H9 (cell line): ENCODE data around the gene EN1. TPM values are rescaled to one million over a fixed set of nuclear protein-coding genes. Genes with fewer than 3 reads are reported as not detected.

Experiments used
- DNase-seq: peaks from one replicate; pipeline ENCODE4 v3.0.0-alpha.2; 2017
- H2AFZ ChIP-seq: one replicate; pipeline ENCODE4 v1.6.1; 2013; ENCODE audit warnings: mild to moderate bottlenecking, low read length, control low read depth, moderate library complexity
- H2AK5ac ChIP-seq: 2 replicates; pipeline ENCODE4 v1.6.1; 2013; ENCODE audit warnings: low read length, control low read depth, mixed read lengths; ENCODE audit not compliant: insufficient read length
- H2BK120ac ChIP-seq: one replicate; pipeline ENCODE4 v1.6.1; 2013; ENCODE audit warnings: low read depth, mild to moderate bottlenecking, low read length, control low read depth, inconsistent platforms; ENCODE audit not compliant: poor library complexity, severe bottlenecking
- H2BK12ac ChIP-seq: 2 replicates; pipeline ENCODE4 v1.6.1; 2013; ENCODE audit warnings: low read length, control low read depth, mixed read lengths, low read depth; ENCODE audit not compliant: insufficient read length
- H2BK15ac ChIP-seq: 2 replicates; pipeline ENCODE4 v1.6.1; 2013; ENCODE audit warnings: low read depth, low read length, control low read depth
- H2BK20ac ChIP-seq: one replicate; pipeline ENCODE4 v1.6.1; 2013; ENCODE audit warnings: low read depth, mild to moderate bottlenecking, low read length, control low read depth, inconsistent platforms; ENCODE audit not compliant: poor library complexity, severe bottlenecking
- H2BK5ac ChIP-seq: 2 replicates; pipeline ENCODE4 v1.6.1; 2013; ENCODE audit warnings: low read length, control low read depth, mixed read lengths; ENCODE audit not compliant: insufficient read length
- H3K14ac ChIP-seq: 2 replicates; pipeline ENCODE4 v1.6.1; 2013; ENCODE audit warnings: low read length, control low read depth; ENCODE audit not compliant: insufficient read depth
- H3K18ac ChIP-seq: 2 replicates; pipeline ENCODE4 v1.6.1; 2013; ENCODE audit warnings: low read depth, mild to moderate bottlenecking, mixed read lengths, low read length, control low read depth; ENCODE audit not compliant: insufficient read length
- H3K23ac ChIP-seq: 2 replicates; pipeline ENCODE4 v1.6.1; 2013; ENCODE audit warnings: low read length, control low read depth, mixed read lengths, low read depth; ENCODE audit not compliant: insufficient read length
- H3K23me2 ChIP-seq: 2 replicates; pipeline ENCODE4 v1.6.1; 2013; ENCODE audit warnings: low read depth, mild to moderate bottlenecking, mixed read lengths, low read length, control low read depth; ENCODE audit not compliant: insufficient read length, poor library complexity, severe bottlenecking
- H3K27ac ChIP-seq: 2 replicates; pipeline ENCODE4 v1.5.1; 2013; ENCODE audit warnings: low read length, control low read depth, mixed read lengths, low read depth; ENCODE audit not compliant: insufficient read length
- H3K27me3 ChIP-seq: 2 replicates; pipeline ENCODE4 v1.6.1; 2013; ENCODE audit warnings: low read length, control low read depth, inconsistent platforms; ENCODE audit not compliant: insufficient read depth
- H3K4ac ChIP-seq: 2 replicates; pipeline ENCODE4 v1.6.1; 2013; ENCODE audit warnings: low read depth, mild to moderate bottlenecking, control low read depth, inconsistent platforms, low read length, moderate library complexity
- H3K4me1 ChIP-seq: 2 replicates; pipeline ENCODE4 v1.6.1; 2013; ENCODE audit warnings: low read length, control low read depth, inconsistent platforms; ENCODE audit not compliant: insufficient read depth
- H3K4me2 ChIP-seq: 2 replicates; pipeline ENCODE4 v1.6.1; 2013; ENCODE audit warnings: low read length, control low read depth, mixed read lengths; ENCODE audit not compliant: insufficient read length, insufficient read depth
- H3K56ac ChIP-seq: 2 replicates; pipeline ENCODE4 v1.6.1; 2013; ENCODE audit warnings: low read depth, mild to moderate bottlenecking, mixed read lengths, low read length, control low read depth; ENCODE audit not compliant: insufficient read length
- H3K79me1 ChIP-seq: 2 replicates; pipeline ENCODE4 v1.6.1; 2013; ENCODE audit warnings: low read depth, mild to moderate bottlenecking, moderate library complexity, low read length, control low read depth, inconsistent platforms; ENCODE audit not compliant: insufficient read depth, poor library complexity, severe bottlenecking
- H3K79me2 ChIP-seq: 2 replicates; pipeline ENCODE4 v1.6.1; 2013; ENCODE audit warnings: low read length, control low read depth, inconsistent platforms; ENCODE audit not compliant: insufficient read depth
- H3K9ac ChIP-seq: 2 replicates; pipeline ENCODE4 v1.6.1; 2013; ENCODE audit warnings: low read length, control low read depth, mixed read lengths; ENCODE audit not compliant: insufficient read length; ENCODE audit errors: extremely low read depth
- H3K9me3 ChIP-seq: one replicate; pipeline ENCODE4 v1.6.1; 2013; ENCODE audit warnings: low read depth, low read length, inconsistent platforms; ENCODE audit not compliant: control insufficient read depth
- H3T11ph ChIP-seq: one replicate; pipeline ENCODE4 v1.6.1; 2013; ENCODE audit warnings: mild to moderate bottlenecking, low read length, control low read depth, inconsistent platforms
- H4K20me1 ChIP-seq: one replicate; pipeline ENCODE4 v1.6.1; 2013; ENCODE audit not compliant: control insufficient read depth, insufficient read length, insufficient read depth
- H4K5ac ChIP-seq: 2 replicates; pipeline ENCODE4 v1.6.1; 2013; ENCODE audit warnings: low read depth, mild to moderate bottlenecking, mixed read lengths, low read length, control low read depth; ENCODE audit not compliant: insufficient read length
- H4K8ac ChIP-seq: replicated peaks from 2 replicates; pipeline ENCODE4 v1.6.1; 2013; ENCODE audit warnings: low read length, control low read depth, mixed read lengths, low read depth; ENCODE audit not compliant: insufficient read length
- H4K91ac ChIP-seq: 2 replicates; pipeline ENCODE4 v1.6.1; 2013; ENCODE audit warnings: low read depth, mild to moderate bottlenecking, moderate library complexity, mixed read lengths, low read length, control low read depth; ENCODE audit not compliant: insufficient read length
- H3K27ac Mint-ChIP-seq, 3 experiments: 2 replicates in 2 of 3; 3 replicates in 1 of 3; pipeline ENCODE4 v1.8.0; 2020 to 2021; ENCODE audit warnings: mixed read lengths in 3 of 3, mild to moderate bottlenecking in 1 of 3, moderate library complexity in 1 of 3
- H3K27me3 Mint-ChIP-seq: 2 replicates; pipeline ENCODE4 v1.8.0; 2021; ENCODE audit warnings: low read depth, mild to moderate bottlenecking, moderate library complexity, mixed read lengths
- H3K36me3 Mint-ChIP-seq, 3 experiments: 2 replicates in 2 of 3; 3 replicates in 1 of 3; pipeline ENCODE4 v1.8.0; 2020 to 2021; ENCODE audit warnings: low read depth in 3 of 3, mixed read lengths in 3 of 3; ENCODE audit not compliant: insufficient read depth in 1 of 3
- H3K4me1 Mint-ChIP-seq, 2 experiments: 2 replicates each; pipeline ENCODE4 v1.8.0; 2020; ENCODE audit warnings: mixed read lengths in 2 of 2
- H3K4me3 Mint-ChIP-seq, 2 experiments: 2 replicates in 1 of 2; 3 replicates in 1 of 2; pipeline ENCODE4 v1.8.0; 2020 to 2021; ENCODE audit warnings: mild to moderate bottlenecking in 2 of 2, mixed read lengths in 2 of 2, moderate library complexity in 1 of 2
- H3K9me3 Mint-ChIP-seq, 2 experiments: 2 replicates in 1 of 2; 3 replicates in 1 of 2; pipeline ENCODE4 v1.8.0; 2020; ENCODE audit warnings: mild to moderate bottlenecking in 2 of 2, mixed read lengths in 2 of 2, moderate library complexity in 1 of 2
- CTCF ChIP-seq: fragments of 200-600 bp; sonication (generic); conservative IDR thresholded peaks from 3 replicates; pipeline ENCODE4 v1.8.0; 2021; ENCODE audit warnings: antibody characterized with exemption, mild to moderate bottlenecking
- WGBS: extraction: QIAGEN DNeasy Blood & Tissue Kit; methylation state at CpG from one replicate; pipeline ENCODE4 v1.1.7; 2013; ENCODE audit warnings: missing lambda C conversion rate, low lambda C conversion rate, mixed read lengths; ENCODE audit not compliant: insufficient read length; ENCODE audit errors: extremely low coverage; 5-methylcytosine and 5-hydroxymethylcytosine counted together
- total RNA-seq: library from RNA; stranded (reverse); gene quantifications from 2 replicates; pipeline ENCODE4 v1.2.1, GENCODE V29; 2021

The EN1 gene
- total RNA-seq, 1 experiment from 2014 or later = not detected

GRCh38 chr2:118861242-118861641 lies 13.8 kb upstream of the EN1 start:
- Histone ChIP-seq H3K9me3 (no peaks in the 10 kb centered on the region), H3K79me2 (no peaks in the 10 kb centered on the region), H3K4me2 (no peak overlapping the region), H3K14ac (no peak overlapping the region), H3K4ac (no peak overlapping the region), H3K4me1 (no peaks in the 10 kb centered on the region; the same call in 1 of the 2 replicates), H2BK5ac (no peak overlapping the region), H3K79me1 (no peaks in the 10 kb centered on the region), H3T11ph (no peak overlapping the region), H4K8ac (no peak overlapping the region), H3K27me3 (peaks cover 55% of the 10 kb centered on the region), H2BK15ac (no peak overlapping the region), H2BK12ac (no peak overlapping the region), H4K91ac (no peak overlapping the region), H3K18ac (no peak overlapping the region), H4K20me1 (no peaks in the 10 kb centered on the region), H3K23ac (no peak overlapping the region), H3K23me2 (peaks cover 5% of the 10 kb centered on the region), H4K5ac (no peak overlapping the region), H3K56ac (no peak overlapping the region), H2AFZ (no peak overlapping the region), H2BK20ac (no peak overlapping the region), H2AK5ac (no peak overlapping the region), H3K9ac (no peak overlapping the region), H3K27ac (no peak overlapping the region), H2BK120ac (no peak overlapping the region)
- no peak for DNase-seq
- no peak overlapping the region for H3K4me3 Mint-ChIP-seq
- H3K9me3 Mint-ChIP-seq = no peaks in the 10 kb centered on the region; a peak in 2 of 5 replicates
- no peak overlapping the region; a peak in 1 of 7 replicates for H3K27ac Mint-ChIP-seq
- no peak for TF ChIP-seq CTCF
- peaks cover 77% of the 10 kb centered on the region for H3K27me3 Mint-ChIP-seq
- H3K36me3 Mint-ChIP-seq = no peaks in the 10 kb centered on the region; a peak in 1 of 7 replicates
- peaks cover 22 to 29% of the 10 kb centered on the region in 2 experiments for H3K4me1 Mint-ChIP-seq
- no CpG with 5 or more reads among the region's 7 CpGs for WGBS
